ENCODE measurements around the gene GPR156.
"Not testable (repeated sequence)": the region's sequence is repeated elsewhere in the genome, so short reads cannot be mapped to it uniquely, and the experiment has no call there.

GPR156 gene

DNA sequence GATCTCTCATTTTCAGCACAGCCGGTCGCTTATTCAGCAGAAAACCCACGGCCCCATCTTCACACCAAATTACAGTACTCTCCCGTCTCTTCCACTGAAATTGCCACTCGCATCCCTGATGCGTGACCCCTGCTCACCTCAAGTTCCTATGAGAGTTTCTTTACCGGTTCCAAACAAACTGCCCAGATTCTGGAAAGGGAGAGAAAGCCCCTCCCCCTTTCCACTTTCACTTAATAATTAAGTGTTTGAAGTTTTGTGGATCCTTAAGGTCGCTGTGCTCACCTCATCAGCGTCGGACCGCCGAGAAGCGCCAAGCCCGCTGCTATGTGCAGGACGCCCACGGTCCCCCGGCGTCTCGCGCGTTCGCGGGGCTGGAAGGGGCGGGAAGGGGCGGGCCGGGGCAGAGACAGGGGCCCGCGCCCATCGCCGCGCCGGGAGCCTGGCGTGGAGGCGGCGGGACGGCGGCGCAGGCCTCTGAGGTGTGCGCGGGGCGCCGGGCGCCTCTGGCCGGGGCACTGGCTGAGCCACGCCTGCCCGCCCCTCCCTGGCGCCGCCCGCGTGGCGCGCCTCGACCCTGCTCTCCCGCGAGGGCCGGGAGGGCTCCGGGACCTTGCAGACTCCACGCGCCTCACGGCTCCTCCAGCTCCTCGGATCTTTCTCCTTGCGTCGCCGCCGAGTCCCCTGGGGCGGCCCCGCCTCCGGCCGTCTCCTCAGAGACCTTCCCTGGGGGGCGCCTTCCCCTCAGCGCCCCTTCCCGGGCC, at the start of gene GPR156:
Gene GPR156 (minus strand): TSS at position 476 of the 761 bp plus-strand sequence. CDS start 41,124 bp downstream, outside the sequence.
- peak within 1 kb of the TSS; percentile 58 for H3K4me3 ChIP-seq (ENCODE audit: low read depth, low read length)
- no peak for DNase-seq (ENCODE audit: low read depth)

DNA sequence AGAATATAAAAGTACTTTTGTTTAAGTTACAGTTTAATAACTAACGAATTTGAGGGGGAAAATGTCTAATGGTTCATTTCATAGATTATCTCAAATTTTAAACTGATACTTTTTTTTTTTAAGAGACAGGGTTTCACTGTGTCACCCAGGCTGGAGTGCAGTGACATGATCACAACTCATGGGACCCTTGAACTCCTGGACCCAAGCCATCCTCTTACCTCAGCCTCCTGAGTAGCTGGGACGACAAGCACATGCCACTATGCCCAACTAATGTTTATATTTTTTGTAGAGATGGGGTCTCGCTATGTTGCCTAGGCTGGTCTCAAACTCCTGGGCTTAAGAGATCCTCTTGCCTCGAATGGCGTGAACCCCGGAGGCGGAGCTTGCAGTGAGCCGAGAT, 47.6 kb upstream of the GPR156 start:
- no peak for DNase-seq (ENCODE audit: low read depth)
- H3K4me3 ChIP-seq (ENCODE audit: low read depth, low read length) = no peak overlapping the region

DNA sequence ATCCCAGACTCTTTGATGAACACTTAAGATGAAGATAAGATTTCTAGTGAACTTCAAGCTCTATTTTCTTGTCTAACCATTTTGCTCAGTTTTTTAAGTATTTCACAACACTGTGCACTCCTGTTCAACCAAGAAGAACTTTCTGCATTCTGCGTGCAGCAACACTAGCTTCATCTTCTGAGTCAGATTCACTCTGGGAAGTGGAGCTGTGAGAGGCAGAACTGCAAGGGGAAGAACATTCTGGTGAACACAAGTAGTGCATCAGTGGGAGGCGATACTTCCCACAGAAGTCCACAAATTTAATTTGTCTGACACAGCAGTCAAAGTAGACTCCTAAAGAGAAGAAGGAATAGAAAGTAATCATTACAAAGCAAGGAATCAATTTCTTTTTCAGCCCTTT, 46.1 kb upstream of the GPR156 start:
- no peak overlapping the region for H3K4me3 ChIP-seq (ENCODE audit: low read depth, low read length)
- DNase-seq (ENCODE audit: low read depth) = no peak

- no peak overlapping the region for H3K4me3 ChIP-seq (ENCODE audit: low read depth, low read length)
- no peak for DNase-seq (ENCODE audit: low read depth)
Measured at GRCh38 chr3:120326784-120327183, 41.8 kb upstream of the GPR156 start.

DNA sequence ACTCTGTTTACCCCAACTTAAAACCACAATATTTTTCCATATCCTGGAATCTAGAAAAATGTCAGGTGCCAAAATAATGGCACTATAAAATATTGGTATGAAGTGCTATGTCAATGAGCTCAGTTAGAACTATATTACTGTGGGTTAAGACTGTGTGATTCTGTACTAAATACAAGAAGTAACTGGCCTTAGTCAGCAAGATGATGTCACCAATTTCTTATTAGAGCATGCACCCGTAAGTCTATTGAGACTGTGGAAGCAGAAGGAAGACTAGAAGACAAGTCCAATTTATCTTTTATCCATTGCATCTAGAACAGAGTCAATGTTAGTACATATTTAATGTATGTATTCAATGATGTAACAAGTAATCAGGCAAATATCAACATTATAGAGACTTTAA, 39.2 kb upstream of the GPR156 start:
- no peak overlapping the region for H3K4me3 ChIP-seq (ENCODE audit: low read depth, low read length)
- no peak for DNase-seq (ENCODE audit: low read depth)

DNA sequence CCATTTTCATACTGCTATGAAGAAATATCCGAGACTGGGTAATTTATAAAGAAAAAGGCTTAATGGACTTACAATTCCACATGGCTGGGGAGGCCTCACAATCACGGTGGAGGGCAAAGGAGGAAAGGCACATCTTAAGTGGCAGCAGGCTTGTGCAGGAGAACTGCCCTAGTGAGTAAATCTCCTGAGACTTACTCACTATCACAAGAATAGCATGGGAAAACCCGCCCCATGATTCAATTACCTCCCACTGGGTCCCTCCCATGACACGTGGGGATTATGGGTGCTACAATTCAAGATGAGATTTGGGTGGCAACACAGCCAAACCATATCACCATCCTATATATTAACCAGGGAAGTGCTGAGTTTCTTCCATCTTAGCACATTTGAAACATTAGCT, 38.7 kb upstream of the GPR156 start:
- DNase-seq (ENCODE audit: low read depth); H3K4me3 ChIP-seq (ENCODE audit: low read depth, low read length): not testable (repeated sequence)

DNA sequence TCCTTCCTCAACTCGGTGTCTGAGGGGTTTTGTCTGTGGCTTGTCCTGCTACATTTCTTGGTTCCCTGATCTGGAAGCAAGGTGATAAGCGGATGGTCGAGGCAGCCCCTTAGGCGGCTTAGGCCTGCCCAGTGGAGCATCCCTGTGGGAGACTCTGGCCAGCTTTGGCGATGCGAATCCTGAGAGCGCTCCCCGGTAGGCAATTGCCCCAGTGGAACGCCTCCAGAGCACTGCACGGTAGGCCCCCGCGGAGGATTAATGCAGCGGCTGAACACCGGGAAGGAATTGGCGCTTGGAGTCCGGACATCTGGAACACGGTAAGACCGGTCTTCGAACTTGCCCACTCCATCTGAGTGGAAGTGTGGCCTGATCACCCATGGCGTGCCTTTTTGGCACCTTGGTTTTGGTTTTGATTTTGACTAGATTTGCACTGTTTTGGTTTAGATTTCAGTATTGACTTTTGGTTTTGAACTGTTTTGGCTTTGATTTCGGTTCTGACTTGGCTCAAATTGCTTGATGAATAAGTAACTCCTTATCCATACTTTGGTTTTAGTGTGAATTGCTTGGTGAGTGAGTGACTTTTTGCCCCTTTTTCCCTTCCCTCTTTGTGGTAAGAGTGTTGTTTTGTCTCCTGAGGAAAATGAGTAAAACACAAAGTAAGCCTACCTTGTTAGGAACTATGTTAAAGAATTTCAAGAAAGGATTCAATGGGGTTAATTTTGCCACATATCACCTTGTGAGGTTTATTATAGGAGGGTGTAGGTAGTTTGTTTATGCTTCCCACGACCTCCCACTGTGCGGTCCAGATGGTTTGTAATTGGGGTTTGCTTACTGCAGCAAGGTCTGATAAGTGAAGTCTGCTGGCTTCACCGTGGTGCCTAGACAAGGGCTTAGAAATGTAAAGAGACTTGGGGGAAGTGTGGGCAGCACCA, 27.1 kb upstream of the GPR156 start:
- no peak overlapping the region for H3K4me3 ChIP-seq (ENCODE audit: low read depth, low read length)
- DNase-seq (ENCODE audit: low read depth) = no peak

- no peak overlapping the region for H3K4me3 ChIP-seq (ENCODE audit: low read depth, low read length)
- no peak for DNase-seq (ENCODE audit: low read depth)
Measured at GRCh38 chr3:120306519-120307455, 21.8 kb upstream of the GPR156 start.

GRCh38 chr3:120304616-120305015, 19.6 kb upstream of the GPR156 start:
- no peak for DNase-seq (ENCODE audit: low read depth)
- H3K4me3 ChIP-seq (ENCODE audit: low read depth, low read length) = no peak overlapping the region

DNA sequence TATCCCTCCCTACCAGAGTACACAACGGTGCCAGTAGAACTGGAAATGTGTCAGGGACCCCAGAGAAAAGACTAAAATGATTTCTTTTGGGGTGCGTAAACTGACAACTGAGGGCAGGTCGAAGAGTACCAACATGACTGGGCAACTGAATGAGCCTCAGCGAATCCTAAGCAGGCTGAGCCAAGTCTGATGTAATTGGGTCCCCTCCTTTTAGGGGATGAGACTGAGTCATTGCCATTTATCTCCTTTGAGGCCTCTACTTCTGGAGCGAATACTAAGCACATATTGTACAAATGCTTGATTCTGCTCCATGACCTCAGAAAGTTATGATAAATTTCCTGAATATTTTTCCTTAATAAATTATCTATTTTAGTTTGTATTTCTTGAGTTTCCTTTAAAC, 17.3 kb upstream of the GPR156 start:
- H3K4me3 ChIP-seq (ENCODE audit: low read depth, low read length) = no peak overlapping the region
- DNase-seq (ENCODE audit: low read depth) = peak; percentile 6

- no peak overlapping the region for H3K4me3 ChIP-seq (ENCODE audit: low read depth, low read length)
Measured at GRCh38 chr3:120300971-120301370, 15.9 kb upstream of the GPR156 start.

GRCh38 chr3:120299403-120299802, 14.4 kb upstream of the GPR156 start:
- no peak overlapping the region for H3K4me3 ChIP-seq (ENCODE audit: low read depth, low read length)
- DNase-seq (ENCODE audit: low read depth) = no peak

More at GRCh38 chr3:120300971-120301370, 15.9 kb upstream of the GPR156 start:
- DNase-seq (ENCODE audit: low read depth) = no peak

DNA sequence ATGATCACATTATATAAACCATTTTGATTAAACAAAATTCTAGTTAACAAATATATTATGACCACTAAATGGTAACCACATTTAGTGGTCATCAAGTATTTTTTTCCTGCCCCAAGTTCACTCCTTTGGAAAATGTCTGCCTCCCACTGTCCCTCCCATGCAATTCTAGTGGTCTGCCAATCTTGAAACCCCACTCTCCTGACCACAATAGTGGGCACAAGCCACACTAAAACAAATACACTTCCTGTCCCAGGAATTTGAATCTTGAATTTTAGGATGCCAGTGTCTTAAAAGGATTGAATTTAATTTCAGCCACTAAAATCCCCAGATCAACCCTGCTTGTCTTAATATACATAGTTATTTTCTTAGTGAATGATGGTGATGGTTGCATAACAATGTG, 14.0 kb upstream of the GPR156 start:
- no peak overlapping the region for H3K4me3 ChIP-seq (ENCODE audit: low read depth, low read length)
- DNase-seq (ENCODE audit: low read depth) = no peak

- not testable (repeated sequence) for H3K4me3 ChIP-seq (ENCODE audit: low read depth, low read length); DNase-seq (ENCODE audit: low read depth)
Measured at GRCh38 chr3:120291552-120291951, 6.5 kb upstream of the GPR156 start.

- DNase-seq (ENCODE audit: low read depth) = no peak
- no peak overlapping the region for H3K4me3 ChIP-seq (ENCODE audit: low read depth, low read length)
Measured at GRCh38 chr3:120289636-120290035, 4.6 kb upstream of the GPR156 start.

DNA sequence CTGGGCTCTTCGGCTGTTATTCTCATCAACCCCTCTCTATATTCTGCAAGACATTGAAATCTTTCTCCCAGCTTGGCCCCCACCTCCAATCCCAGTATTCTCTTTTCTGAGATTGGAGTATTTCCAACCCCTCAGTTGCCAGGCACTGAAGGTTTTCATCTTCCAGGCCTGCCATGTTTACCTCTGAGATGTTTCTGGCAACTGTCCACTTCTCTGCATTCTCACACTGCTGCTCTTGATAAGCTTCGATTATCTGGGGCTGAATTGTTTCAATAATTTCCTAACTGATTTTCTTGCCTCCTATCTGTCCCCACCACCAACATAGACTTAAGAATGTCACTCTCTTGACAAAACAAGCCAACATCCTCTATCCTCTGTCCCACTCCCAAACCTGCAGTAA, 1.4 kb upstream of the GPR156 start:
- DNase-seq (ENCODE audit: low read depth) = no peak
- no peak overlapping the region for H3K4me3 ChIP-seq (ENCODE audit: low read depth, low read length)

- H3K4me3 ChIP-seq (ENCODE audit: low read depth, low read length) = peak overlapping the region; percentile 58
- no peak for DNase-seq (ENCODE audit: low read depth)
Measured at GRCh38 chr3:120285508-120285841, 453 bp upstream of the GPR156 start.

DNA sequence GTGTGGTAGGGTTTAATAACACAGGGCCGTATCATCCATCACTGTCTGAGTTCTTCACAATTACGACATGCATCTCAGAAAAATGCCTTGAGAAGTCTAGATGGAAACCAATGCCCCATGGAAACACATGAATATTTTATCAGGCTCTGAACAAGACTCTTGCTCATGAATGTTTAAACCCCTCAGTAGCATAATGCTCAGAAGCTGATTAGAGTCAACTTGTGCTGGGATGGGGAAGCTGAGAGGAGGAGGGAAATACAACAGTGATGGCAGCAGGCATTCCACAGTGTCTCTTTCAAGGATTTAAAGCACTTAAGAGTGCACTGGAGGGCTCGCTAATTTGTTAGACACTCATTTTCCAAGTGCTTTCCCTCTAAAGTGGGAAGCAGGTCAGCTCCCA, 3.8 kb downstream of the GPR156 start:
- DNase-seq (ENCODE audit: low read depth) = no peak

DNA sequence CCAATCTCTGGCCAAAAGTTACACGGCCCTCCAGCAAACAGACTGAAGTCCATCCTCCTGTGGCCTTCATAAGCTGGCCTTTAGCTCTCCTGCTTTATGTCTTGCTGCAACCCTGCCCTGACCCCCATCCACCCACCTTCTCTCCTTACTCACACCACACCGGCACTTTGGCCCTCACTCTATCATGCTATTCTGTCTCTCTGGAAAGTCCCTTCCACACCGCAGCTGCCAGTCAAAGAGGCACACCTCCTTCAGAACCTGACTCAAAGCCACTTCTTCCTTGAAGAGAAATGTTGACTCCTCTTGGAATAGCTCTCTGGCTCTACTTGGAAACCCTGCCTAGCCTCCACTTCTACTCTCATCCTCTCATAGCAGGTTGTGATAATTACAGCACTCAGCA, 4.5 kb downstream of the GPR156 start:
- DNase-seq (ENCODE audit: low read depth) = no peak
- no peak overlapping the region for H3K4me3 ChIP-seq (ENCODE audit: low read depth, low read length)

More for the DNA sequence above, 3.8 kb downstream of the GPR156 start:
- H3K4me3 ChIP-seq (ENCODE audit: low read depth, low read length) = no peak overlapping the region

GRCh38 chr3:120280026-120280425, 5.0 kb downstream of the GPR156 start:
- H3K4me3 ChIP-seq (ENCODE audit: low read depth, low read length) = no peak overlapping the region
- no peak for DNase-seq (ENCODE audit: low read depth)
